GM21423 (cell line): ENCODE data around the gene WWC1.

Experiments
- ATAC-seq: cut with Tn5 transposase; IDR thresholded peaks from one replicate; pipeline ENCODE4 v1.9.1; 2021; ENCODE audit warnings: mild to moderate bottlenecking, moderate library complexity; ENCODE audit not compliant: unreplicated experiment

The WWC1 gene

DNA sequence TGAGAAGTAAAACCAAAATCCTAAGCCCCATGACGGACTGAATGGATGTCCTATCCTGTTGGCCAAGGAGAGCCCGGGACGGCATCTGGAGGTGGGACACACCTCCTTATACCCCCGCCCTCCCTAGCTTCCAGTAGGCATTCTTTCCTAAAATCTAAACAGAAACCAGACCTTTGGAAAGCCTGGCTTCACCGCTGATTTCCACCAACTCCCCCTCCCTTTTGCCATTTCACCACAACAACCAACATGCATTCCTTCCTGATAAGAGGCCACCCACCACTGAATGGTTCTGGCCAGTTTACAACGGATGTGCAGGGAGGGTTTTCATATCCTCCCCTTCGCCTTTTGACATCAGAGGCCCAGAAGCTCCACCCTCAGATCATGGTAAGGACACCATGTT, 185.6 kb downstream of the WWC1 start:
- no peak for ATAC-seq

DNA sequence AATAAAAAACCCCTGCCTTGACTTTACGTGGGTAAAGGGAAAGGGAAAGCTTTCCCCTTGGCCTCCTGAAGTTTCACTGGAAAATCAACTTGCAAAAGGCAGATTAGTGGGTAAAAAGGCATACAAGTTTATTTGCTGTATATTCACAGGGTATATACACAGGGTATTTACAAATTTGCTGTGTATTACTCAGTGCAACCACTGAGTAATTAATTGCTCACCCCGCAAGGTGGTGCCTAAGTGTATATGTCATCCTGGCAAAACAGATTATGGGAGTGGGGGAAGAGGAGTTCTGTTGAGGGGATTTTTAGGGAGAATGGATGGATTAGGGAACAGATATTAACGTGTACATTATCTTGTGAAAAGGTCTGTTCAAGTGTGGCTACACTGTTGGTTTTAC, 187.7 kb downstream of the WWC1 start:
- no peak for ATAC-seq

DNA sequence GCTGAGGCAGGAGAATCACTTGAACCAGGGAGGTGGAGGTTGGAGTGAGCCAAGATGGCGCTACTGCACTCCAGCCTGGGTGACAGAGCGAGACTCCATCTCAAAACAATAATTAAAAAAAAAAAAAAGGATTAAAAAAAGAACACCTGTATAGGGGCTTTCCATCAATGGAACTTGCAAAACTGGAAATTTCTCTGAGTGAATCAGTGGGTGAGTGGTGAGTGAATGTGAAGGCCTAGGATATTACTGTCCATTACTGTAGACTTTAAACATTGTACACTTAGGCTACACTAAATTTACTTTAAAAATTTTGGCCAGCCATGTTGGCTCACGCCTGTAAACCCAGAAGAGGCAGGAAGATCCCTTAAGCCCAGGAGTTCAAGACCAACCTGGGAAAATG, 189.2 kb downstream of the WWC1 start:
- no peak for ATAC-seq

DNA sequence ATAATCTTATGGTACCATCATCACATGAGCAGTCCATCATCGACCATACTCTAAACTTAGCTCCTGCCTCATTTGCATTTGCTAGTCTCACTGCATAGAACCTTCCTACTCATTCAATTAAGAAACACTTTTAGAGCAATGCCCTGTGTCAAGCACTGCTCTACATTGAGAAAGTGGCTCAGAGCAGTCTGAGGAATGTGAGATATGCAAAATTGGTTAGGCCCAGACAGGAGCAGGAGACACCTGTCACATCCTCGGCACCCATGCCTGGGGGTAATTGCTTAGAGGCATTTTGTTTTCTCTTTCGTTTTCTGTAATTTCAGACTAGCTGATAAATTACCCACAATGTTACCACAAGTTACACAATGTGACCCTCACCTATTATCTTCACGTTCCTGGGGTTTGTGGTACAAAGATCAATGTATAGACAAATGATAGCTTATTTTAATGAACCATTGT, 189.9 kb downstream of the WWC1 start:
- peak; percentile 89 for ATAC-seq

DNA sequence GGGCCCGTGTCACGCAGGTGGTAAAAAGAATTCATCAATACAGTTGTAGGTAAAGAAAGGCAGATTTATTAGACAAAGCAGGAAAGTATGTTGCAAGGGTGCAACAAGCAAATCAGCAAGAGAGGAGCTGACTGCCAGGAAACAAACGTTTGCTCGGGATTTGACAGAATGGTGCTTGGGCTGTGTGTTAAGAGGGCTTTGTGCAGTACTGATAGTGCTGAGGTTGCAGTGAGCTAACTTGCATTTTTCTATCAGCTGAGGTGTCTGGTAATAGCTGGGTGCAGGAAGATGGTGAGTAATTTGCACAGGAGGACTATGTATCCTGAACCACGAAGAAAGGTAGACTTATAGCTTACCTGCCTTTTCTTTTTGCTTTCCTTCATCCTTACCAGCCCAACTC, 190.9 kb downstream of the WWC1 start:
- no peak for ATAC-seq

DNA sequence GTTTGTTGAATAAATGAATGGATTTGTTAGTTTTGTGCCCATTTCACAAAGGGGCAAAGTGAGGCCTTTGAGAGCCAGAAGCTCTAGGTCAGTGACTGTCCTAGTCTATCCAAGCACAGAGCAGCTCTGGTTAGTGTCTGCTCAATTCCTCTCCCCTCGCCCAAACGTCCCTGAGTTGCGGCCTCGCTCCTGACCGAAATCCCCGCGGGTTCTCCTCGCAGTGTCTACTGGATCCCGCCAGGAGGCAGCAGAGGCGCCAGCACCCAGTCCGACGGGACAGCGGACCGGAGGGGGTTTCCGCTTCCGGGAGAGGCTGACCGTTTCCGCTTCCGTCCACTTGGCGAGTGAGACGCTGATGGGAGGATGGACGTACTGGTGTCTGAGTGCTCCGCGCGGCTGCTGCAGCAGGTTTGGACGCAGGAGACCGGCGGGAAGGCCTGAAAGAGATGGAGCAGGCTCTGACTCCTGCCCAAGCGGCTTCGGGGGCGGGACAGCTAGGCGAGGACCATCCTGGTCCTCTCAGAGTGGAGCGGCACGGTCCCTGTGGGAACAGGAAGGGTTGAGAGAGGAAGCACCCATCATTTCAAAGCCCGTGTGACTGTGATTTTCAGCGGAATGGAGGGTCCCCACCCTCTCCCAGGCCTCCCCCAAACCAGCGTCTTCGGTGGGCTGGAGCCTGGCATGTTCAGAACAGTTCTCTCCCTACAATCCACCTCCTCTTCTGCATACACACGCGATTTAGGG, 194.9 kb downstream of the WWC1 start, which contains the start of gene RARS1:
Gene RARS1, plus strand, starts transcription at position 336 of the 744 bp plus-strand sequence. Its CDS starts 28 bp downstream, at position 364.
- ATAC-seq: peak; percentile 87

DNA sequence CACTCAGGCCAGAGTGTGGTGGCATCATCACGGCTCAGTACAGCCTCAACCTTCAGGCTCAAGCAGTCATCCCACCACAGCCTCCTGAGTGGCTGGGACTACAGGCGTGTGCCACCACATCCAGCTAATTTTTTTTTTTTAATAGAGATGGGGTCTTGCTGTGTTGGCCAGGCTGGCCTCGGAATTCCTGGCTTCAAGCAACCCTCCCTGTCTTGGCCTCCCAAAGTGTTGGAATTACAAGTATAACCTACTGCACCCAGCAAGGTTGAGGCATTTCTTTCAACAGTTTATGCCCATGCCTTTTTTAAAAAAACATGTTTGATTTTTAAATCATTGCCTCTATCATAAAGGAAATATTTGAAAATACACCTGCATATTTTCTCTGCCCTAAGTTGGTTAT, 197.6 kb downstream of the WWC1 start:
- no peak for ATAC-seq

DNA sequence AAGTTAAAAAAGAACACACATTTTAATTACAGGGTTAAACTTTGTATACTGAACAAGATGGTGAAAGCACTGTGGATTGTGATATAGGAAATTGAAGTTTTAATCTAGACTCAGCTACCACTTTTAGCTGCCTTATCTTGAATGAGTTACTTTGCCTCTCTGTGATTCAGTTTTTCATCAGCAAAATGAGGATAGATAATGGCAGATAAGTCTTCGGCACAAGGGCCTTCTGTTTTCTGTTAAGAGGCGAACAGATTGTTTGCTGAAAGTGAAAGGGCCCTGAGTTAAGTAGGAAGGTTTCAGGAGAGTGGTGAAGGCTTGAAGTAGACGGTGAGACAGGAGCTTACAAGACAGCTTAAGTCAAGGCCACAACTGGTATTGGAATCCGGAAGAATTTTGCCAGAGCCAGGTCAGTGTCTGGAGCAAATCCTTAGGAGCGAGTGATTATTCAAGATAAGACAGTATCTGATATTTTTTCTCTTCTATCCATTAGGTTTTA, 202.7 kb downstream of the WWC1 start:
- ATAC-seq: no peak

DNA sequence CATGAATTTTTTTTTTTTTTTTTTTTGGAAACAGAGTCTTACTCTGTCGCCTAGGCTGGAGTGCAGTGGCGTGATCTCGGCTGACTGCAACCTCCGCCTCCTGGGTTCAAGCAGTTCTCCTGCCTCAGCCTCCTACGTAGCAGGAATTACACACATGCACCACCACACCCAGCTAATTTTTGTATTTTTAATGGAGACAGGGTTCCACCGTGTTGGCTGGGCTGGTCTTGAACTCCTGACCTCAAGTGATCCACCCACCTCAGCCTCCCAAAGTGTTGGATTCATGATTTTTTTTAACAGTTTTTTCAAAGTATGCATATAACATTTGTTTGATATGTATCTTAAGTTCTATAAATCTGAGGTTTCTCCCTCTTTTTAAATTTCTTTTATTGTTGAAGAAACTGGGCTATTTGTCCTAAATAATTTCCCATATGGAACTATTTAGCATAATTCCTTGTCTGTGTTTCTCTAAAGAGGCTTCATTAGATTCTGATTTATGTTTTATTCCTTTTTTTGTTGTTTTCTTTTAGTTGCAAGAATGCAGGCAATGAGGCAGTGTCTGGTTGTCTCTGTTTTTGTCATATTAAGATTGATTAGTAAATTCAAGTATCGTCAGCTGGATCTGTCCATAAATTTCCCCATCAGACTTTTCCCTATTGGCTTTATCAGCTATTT, 211.3 kb downstream of the WWC1 start:
- no peak for ATAC-seq

DNA sequence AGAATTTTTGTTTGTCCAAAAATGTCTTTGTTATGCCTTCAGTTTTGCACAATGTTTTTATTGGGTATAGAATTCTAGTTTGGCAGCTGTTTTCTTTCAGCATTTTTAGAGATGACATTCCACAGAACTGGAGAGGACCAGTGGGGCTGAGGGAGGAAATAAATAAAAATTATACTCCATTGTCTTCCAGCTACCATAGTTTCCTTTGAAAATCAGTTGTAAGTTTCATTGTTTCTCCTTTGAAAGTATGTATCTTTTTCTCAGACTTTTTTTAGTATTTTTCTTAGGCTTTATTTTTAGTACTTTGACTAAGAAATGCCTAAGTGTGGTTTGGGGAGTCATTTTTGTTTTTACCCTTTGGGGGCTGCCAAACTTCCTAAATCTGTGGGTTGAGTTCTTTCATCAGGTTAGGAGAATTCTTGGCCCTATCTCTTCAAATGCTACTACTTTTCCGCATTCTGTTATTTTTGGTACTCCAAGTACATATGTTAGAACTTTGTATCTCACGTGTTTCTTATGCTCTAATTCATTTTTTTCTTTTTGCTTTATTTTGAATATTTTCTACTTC, 222.5 kb downstream of the WWC1 start:
- no peak for ATAC-seq
